ENCODE results near the gene LRIG3. TPM values are rescaled to one million over a fixed set of nuclear protein-coding genes. Genes with fewer than 3 reads are reported as not detected.
A peak's percentile ranks its signal among the peaks of the same experiment; 100 is the strongest.

Gene LRIG3
- 88.8 and 197 TPM in 2 replicates for total RNA-seq (ENCODE audit: low replicate concordance)

- peak; percentile 89 for DNase-seq (ENCODE audit: low read depth)
- peak within 1 kb of the TSS; percentile 94 for H3K4me3 ChIP-seq (ENCODE audit: low read depth, low read length)
- TF ChIP-seq CTCF (IDR thresholded peaks at IDR 0.05; ENCODE audit: insufficient read depth, low read length) = no peak
These were observed at the start of gene LRIG3 for GRCh38 chr12:58920102-58920960. TSS of gene LRIG3 (minus strand) at chr12:58920504. CDS start at chr12:58920235, 269 bp downstream.

GRCh38 chr12:58969237-58969636, 48.9 kb upstream of the LRIG3 start:
- no peak for DNase-seq (ENCODE audit: low read depth)
- TF ChIP-seq CTCF (IDR thresholded peaks at IDR 0.05; ENCODE audit: insufficient read depth, low read length) = no peak

GRCh38 chr12:58967561-58967960, 47.3 kb upstream of the LRIG3 start:
- DNase-seq (ENCODE audit: low read depth) = peak; percentile 36
- no peak for TF ChIP-seq CTCF (IDR thresholded peaks at IDR 0.05; ENCODE audit: insufficient read depth, low read length)
- H3K4me3 ChIP-seq (ENCODE audit: low read depth, low read length) = no peak overlapping the region

More at GRCh38 chr12:58969237-58969636, 48.9 kb upstream of the LRIG3 start:
- H3K4me3 ChIP-seq (ENCODE audit: low read depth, low read length) = no peak overlapping the region

GRCh38 chr12:58966939-58967338, 46.6 kb upstream of the LRIG3 start:
- no peak for TF ChIP-seq CTCF (IDR thresholded peaks at IDR 0.05; ENCODE audit: insufficient read depth, low read length)
- peak; percentile 17 for DNase-seq (ENCODE audit: low read depth)
- no peak overlapping the region for H3K4me3 ChIP-seq (ENCODE audit: low read depth, low read length)

- no peak overlapping the region for H3K4me3 ChIP-seq (ENCODE audit: low read depth, low read length)
- TF ChIP-seq CTCF (IDR thresholded peaks at IDR 0.05; ENCODE audit: insufficient read depth, low read length) = no peak
- no peak for DNase-seq (ENCODE audit: low read depth)
These were observed 45.3 kb upstream of the LRIG3 start for GRCh38 chr12:58965568-58965967.

GRCh38 chr12:58963844-58964243, 43.5 kb upstream of the LRIG3 start:
- no peak for TF ChIP-seq CTCF (IDR thresholded peaks at IDR 0.05; ENCODE audit: insufficient read depth, low read length)
- no peak overlapping the region for H3K4me3 ChIP-seq (ENCODE audit: low read depth, low read length)

More at GRCh38 chr12:58963844-58964243, 43.5 kb upstream of the LRIG3 start:
- no peak for DNase-seq (ENCODE audit: low read depth)

Data from fibroblast of the aortic adventitia (primary cell).